ENCODE data around the gene KRT84. TPM values are rescaled to one million over a fixed set of nuclear protein-coding genes. Genes with fewer than 3 reads are reported as not detected.

KRT84 gene
- polyA plus RNA-seq, 3 donors: not detected

- no peaks in the 10 kb centered on the region for H3K36me3 Mint-ChIP-seq
- H3K27ac Mint-ChIP-seq: peak overlapping the region in 1 of 7 donors; percentile 75
- no peaks in the 10 kb centered on the region for H4K20me1 ChIP-seq (ENCODE audit: insufficient read depth, low read length)
- no peaks in the 10 kb centered on the region for H3K4me1 Mint-ChIP-seq
- H3K4me3 ChIP-seq (replicated peaks in 1 of 3; ENCODE audit: low read depth in 2 of 3, low read length in 3 of 3): no peak overlapping the region
- no peak overlapping the region for H3K9ac ChIP-seq (ENCODE audit: insufficient read depth, low read length, poor library complexity, severe bottlenecking)
- H2AFZ ChIP-seq (ENCODE audit: insufficient read depth, low read depth, low read length, poor library complexity, severe bottlenecking): no peak overlapping the region
- no peaks in the 10 kb centered on the region for H3K4me1 ChIP-seq (ENCODE audit: control insufficient read depth in 1 of 2, insufficient read depth in 2 of 2, low read length in 2 of 2)
- no peak overlapping the region for H3K4me2 ChIP-seq (replicated peaks; ENCODE audit: extremely low read depth, low read length, poor library complexity, severe bottlenecking)
- TF ChIP-seq CTCF (IDR thresholded peaks at IDR 0.05): no peak
- intact Hi-C loops (cut with micrococcal nuclease): no loop called here
- H3K27ac ChIP-seq (ENCODE audit: low read depth in 1 of 2, low read length in 2 of 2): no peak overlapping the region
- peaks cover 0 to 2% (median 0%) of the 10 kb centered on the region in 7 donors for H3K9me3 Mint-ChIP-seq
- no peaks in the 10 kb centered on the region for H3K79me2 ChIP-seq (ENCODE audit: insufficient read depth, low read length)
- no peak overlapping the region for H3K4me3 Mint-ChIP-seq
- H3K36me3 ChIP-seq (replicated peaks in 1 of 2; ENCODE audit: control insufficient read depth in 1 of 2, insufficient read depth in 2 of 2, low read length in 2 of 2): no peaks in the 10 kb centered on the region
- no peaks in the 10 kb centered on the region for H3K9me3 ChIP-seq (replicated peaks in 1 of 2; ENCODE audit: control insufficient read depth in 1 of 2, insufficient read depth in 1 of 2, low read length in 2 of 2)
- no peak for DNase-seq
- H3K27me3 ChIP-seq (ENCODE audit: control insufficient read depth in 2 of 2, insufficient read depth in 2 of 2, low read length in 2 of 2): no peaks in the 10 kb centered on the region
- whole genome bisulfite sequencing (ENCODE audit: insufficient coverage): 83% methylated on average over 8 of the region's 9 CpGs
- H3K27me3 Mint-ChIP-seq (ENCODE audit: low read depth in 3 of 3): peaks cover 4 to 7% (median 6%) of the 10 kb centered on the region in 3 donors
Observed at GRCh38 chr12:52400906-52401305, 15.5 kb upstream of the KRT84 start.

- Histone ChIP-seq H2AFZ (ENCODE audit: insufficient read depth, low read depth, low read length, poor library complexity, severe bottlenecking) (no peak overlapping the region), H3K9ac (ENCODE audit: insufficient read depth, low read length, poor library complexity, severe bottlenecking) (no peak overlapping the region), H3K9me3 (replicated peaks in 1 of 2; ENCODE audit: control insufficient read depth in 1 of 2, insufficient read depth in 1 of 2, low read length in 2 of 2) (no peaks in the 10 kb centered on the region), H3K4me2 (replicated peaks; ENCODE audit: extremely low read depth, low read length, poor library complexity, severe bottlenecking) (no peak overlapping the region), H3K36me3 (replicated peaks in 1 of 2; ENCODE audit: control insufficient read depth in 1 of 2, insufficient read depth in 2 of 2, low read length in 2 of 2) (no peaks in the 10 kb centered on the region), H3K4me1 (ENCODE audit: control insufficient read depth in 1 of 2, insufficient read depth in 2 of 2, low read length in 2 of 2) (no peaks in the 10 kb centered on the region), H3K79me2 (ENCODE audit: insufficient read depth, low read length) (no peaks in the 10 kb centered on the region), H3K27ac (ENCODE audit: low read depth in 1 of 2, low read length in 2 of 2) (no peak overlapping the region), H3K27me3 (ENCODE audit: control insufficient read depth in 2 of 2, insufficient read depth in 2 of 2, low read length in 2 of 2) (no peaks in the 10 kb centered on the region), H3K4me3 (replicated peaks in 1 of 3; ENCODE audit: low read depth in 2 of 3, low read length in 3 of 3) (no peak overlapping the region), H4K20me1 (ENCODE audit: insufficient read depth, low read length) (no peaks in the 10 kb centered on the region)
- no peak for DNase-seq
- Mint-ChIP-seq H3K4me1 (no peaks in the 10 kb centered on the region), H3K27ac (no peak overlapping the region), H3K4me3 (no peak overlapping the region), H3K27me3 (ENCODE audit: low read depth in 3 of 3) (peaks cover 4 to 8% (median 7%) of the 10 kb centered on the region in 3 donors), H3K36me3 (no peaks in the 10 kb centered on the region), H3K9me3 (peaks cover 0 to 2% (median 0%) of the 10 kb centered on the region in 7 donors)
- intact Hi-C loops (cut with micrococcal nuclease): no loop called here
- 96% methylated on average over 16 of the region's 16 CpGs for whole genome bisulfite sequencing (ENCODE audit: insufficient coverage)
- TF ChIP-seq CTCF (IDR thresholded peaks at IDR 0.05): no peak
Observed at GRCh38 chr12:52399756-52400155, 14.3 kb upstream of the KRT84 start.

All from CD14-positive monocyte (primary cell).